ENCODE results near the gene GRIN3B.

Gene GRIN3B

DNA sequence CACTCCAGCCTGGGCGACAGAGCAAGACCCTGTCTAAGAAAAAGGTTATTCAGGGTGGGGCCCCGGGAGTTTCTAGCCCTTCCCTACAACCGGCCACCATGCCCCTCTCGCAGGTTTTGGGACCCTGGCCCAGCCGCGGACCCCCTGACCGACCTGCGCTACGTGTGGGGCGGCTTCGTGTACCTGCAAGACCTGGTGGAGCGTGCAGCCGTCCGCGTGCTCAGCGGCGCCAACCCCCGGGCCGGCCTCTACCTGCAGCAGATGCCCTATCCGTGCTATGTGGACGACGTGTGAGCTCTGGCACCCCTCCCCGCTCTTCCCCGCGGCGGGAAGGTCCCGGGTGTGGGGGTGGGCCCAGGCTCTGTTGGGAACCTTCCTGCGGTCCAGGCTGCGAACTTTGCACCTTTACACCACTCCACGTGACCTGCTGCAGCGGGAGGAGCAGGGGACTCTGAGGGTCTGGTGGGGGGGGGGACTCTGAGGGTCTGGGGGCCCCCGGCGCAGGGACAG, 46.0 kb downstream of the GRIN3B start:
- DNase-seq, result no peak

DNA sequence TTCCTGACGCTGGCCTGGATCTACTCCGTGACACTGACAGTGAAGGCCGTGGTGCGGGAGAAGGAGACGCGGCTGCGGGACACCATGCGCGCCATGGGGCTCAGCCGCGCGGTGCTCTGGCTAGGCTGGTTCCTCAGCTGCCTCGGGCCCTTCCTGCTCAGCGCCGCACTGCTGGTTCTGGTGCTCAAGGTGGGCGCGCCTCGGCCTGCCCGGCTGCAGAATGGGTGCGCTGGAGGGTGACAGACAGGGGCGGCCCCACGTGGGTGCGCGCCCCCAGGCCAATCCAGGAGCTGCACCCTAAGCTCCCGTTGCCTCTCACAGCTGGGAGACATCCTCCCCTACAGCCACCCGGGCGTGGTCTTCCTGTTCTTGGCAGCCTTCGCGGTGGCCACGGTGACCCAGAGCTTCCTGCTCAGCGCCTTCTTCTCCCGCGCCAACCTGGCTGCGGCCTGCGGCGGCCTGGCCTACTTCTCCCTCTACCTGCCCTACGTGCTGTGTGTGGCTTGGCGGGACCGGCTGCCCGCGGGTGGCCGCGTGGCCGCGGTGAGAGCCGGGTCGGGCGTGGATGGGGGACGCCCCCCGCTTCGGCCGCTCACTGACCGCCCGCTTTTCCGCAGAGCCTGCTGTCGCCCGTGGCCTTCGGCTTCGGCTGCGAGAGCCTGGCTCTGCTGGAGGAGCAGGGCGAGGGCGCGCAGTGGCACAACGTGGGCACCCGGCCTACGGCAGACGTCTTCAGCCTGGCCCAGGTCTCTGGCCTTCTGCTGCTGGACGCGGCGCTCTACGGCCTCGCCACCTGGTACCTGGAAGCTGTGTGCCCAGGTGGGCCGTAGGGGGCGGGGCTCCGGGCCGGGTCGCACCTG, 46.8 kb downstream of the GRIN3B start:
- no peak for DNase-seq

DNA sequence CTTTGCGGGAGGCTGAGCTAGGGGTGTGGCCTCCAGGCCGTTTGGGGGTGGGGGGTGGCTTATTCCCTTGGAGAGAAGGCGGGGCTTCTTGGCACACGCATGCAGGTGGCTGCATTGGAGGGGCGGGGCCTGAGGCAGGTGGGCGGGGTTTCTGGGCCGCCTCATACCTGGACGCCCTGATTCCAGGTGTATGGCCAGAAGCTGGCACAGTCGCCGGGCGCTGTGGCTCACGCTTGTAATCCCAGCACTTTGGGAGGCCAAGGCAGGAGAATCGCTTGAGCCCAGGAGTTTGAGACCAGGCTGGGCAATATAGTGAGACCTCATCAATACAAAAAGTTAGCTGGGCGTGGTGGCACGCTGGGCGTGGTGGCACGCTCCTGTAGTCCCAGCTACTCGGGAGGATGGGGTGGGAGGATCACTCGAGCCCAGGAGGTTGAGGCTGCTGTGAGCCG, 47.5 kb downstream of the GRIN3B start:
- no peak for DNase-seq

DNA sequence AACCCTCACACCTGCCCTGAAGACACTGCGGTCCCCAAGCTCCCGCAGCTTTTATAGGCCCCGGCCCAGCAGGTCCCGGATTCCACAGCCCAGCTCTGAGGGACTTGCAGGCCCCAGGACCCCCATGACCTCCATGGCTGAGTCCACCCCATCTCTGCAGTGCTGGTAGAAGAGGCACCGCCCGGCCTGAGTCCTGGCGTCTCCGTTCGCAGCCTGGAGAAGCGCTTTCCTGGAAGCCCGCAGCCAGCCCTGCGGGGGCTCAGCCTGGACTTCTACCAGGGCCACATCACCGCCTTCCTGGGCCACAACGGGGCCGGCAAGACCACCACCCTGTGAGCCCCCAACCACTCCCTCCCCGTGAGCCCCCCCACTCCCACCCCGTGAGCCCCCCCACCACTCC, 48.9 kb downstream of the GRIN3B start:
- no peak for DNase-seq

DNA sequence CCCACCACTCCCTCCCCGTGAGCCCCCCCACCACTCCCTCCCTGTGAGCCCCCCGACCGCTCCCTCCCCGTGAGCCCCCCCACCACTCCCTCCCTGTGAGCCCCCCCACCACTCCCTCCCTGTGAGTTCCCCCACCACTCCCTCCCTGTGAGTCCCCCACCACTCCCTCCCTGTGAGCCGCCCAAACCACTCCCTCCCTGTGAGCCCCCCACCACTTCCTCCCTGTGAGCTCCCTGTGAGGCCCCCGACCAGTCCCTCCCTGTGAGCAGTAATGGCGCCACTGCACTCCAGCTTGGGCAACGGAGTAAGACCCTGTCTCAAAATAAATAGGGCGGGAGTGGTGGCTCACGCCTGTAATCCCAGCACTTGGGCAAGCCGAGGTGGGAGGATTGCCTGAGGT, 49.6 kb downstream of the GRIN3B start:
- no peak for DNase-seq

DNA sequence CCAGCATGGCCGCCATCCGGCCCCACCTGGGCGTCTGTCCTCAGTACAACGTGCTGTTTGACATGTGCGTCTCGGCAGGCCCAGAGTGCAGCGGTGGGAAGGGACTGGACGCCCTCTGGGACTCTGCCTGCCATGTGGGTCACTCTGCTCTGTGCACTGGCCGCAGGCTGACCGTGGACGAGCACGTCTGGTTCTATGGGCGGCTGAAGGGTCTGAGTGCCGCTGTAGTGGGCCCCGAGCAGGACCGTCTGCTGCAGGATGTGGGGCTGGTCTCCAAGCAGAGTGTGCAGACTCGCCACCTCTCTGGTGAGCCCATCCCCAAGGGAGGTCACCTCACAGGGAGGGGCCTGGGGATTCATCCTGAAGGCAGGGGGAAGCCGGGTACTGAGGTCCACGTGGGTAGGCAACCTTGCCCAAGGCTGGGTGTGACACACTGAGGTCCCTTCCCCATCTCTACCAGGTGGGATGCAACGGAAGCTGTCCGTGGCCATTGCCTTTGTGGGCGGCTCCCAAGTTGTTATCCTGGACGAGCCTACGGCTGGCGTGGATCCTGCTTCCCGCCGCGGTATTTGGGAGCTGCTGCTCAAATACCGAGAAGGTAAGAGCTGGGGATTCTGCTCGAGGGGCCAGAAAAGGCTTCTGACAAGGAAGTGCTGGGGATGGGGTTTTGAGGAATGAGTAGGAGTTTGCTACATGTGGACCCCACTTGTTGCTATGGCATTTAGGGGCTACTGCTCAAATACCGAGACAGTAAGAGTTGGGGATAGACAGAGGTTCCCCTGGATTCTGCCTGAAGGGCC, 51.0 kb downstream of the GRIN3B start:
- no peak for DNase-seq

DNA sequence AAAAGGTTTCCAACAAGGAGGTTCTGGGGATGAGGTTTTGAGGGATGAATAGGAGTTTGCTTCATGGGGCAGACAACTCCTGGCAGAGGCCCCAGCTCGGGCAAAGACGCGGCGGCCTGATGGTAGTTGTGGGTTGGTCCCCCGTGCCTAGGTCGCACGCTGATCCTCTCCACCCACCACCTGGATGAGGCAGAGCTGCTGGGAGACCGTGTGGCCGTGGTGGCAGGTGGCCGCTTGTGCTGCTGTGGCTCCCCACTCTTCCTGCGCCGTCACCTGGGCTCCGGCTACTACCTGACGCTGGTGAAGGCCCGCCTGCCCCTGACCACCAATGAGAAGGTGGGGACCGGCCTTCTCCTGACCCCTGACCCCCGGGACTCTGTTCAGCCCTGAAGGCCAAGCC, 51.6 kb downstream of the GRIN3B start:
- no peak for DNase-seq

DNA sequence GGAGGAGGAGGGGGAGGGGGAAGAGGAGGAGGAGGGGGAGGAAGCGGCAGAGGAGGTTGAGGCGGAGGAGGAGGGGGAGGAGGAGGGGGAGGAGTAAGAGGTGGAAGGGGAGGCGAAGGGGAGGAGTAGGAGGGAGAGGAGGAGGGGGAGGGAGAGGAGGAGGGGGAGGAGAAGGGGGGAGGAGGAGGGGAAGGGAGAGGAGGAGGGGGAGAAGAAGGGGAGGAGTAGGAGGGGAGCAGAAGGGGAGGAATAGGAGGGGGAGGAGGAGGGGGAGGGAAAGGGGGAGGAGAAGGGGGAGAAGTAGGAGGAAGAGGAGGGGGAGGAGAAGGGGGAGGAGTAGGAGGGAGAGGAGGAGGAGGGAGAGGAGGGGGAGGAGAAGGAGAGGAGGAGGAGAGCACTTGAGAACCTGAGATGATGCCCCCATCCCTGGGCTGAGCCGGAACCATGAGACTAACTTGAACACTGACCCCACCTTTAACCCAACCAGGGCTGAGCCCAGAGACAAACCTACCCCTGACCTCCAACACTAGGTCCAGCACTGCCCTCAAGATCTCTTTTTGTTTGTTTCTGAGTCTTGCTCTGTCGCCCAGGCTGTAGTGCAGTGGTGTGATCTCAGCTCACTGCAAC, 52.2 kb downstream of the GRIN3B start:
- no peak for DNase-seq

DNA sequence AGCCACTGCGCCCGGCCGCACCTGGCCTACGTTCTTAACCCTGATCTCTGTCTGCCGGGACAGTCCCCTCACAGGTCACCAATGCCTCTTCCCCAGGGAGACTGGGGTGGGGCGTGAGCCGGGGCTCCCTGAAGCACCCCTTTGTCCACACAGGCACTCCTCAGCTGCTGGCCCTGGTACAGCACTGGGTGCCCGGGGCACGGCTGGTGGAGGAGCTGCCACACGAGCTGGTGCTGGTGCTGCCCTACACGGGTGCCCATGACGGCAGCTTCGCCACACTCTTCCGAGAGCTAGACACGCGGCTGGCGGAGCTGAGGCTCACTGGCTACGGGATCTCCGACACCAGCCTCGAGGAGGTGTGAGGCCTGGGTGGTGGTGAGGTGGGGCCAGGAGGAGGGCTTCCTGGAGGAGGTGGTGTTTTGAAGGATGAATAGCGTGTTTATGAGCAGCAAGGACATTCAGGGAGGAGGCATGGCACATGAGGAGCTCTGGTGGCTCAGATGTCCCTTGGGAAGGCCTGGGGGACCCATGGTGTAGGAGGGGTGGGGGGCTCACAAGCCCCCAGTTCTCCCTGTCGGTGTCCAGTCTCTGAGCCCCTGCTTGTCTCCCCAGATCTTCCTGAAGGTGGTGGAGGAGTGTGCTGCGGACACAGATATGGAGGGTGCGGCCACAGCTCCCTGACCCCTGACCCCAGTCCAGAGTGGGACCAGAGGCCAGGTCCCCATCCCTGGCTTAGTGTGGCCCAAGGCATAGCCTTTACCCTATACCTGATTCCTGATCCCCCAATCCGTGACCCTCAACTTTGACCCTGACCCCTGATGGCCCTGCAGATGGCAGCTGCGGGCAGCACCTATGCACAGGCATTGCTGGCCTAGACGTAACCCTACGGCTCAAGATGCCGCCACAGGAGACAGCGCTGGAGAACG, 53.2 kb downstream of the GRIN3B start:
- no peak for DNase-seq

DNA sequence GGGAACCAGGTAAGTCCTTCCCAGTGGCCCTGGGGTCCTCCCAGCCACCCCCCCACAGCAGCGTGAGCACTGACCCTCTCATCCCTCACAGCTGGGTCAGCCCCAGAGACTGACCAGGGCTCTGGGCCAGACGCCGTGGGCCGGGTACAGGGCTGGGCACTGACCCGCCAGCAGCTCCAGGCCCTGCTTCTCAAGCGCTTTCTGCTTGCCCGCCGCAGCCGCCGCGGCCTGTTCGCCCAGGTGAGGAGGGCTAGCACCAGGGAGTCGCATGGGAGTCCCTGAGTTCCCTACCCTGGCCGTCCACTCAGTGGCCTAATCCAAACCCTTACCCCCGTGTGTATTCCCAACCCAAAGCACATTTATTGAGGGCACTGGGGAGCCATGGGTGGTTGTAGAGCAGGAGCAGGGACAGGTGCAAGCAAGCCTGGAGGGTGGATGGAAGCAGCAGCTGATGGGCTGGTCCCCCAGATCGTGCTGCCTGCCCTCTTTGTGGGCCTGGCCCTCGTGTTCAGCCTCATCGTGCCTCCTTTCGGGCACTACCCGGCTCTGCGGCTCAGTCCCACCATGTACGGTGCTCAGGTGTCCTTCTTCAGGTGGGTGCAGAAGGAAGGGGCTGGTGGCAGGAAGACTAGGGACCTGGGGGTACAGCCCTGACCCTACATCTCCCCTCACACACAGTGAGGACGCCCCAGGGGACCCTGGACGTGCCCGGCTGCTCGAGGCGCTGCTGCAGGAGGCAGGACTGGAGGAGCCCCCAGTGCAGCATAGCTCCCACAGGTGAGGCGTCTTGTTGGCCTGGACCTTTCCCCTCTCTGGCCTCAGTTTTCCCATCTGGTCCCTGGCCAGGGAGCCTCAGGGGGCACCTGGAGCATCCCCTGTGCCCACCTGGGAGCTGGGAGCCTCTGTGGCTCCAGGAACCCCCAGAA, 54.1 kb downstream of the GRIN3B start:
- DNase-seq, result no peak

DNA sequence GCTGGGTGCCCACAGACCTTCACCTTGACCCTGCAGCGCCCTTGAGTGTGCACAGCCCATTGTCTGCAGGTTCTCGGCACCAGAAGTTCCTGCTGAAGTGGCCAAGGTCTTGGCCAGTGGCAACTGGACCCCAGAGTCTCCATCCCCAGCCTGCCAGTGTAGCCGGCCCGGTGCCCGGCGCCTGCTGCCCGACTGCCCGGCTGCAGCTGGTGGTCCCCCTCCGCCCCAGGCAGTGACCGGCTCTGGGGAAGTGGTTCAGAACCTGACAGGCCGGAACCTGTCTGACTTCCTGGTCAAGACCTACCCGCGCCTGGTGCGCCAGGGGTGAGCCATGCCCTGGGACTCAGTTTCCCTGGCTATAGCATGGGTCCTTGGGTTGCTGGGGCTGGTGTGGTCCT, 54.8 kb downstream of the GRIN3B start:
- DNase-seq, result no peak

DNA sequence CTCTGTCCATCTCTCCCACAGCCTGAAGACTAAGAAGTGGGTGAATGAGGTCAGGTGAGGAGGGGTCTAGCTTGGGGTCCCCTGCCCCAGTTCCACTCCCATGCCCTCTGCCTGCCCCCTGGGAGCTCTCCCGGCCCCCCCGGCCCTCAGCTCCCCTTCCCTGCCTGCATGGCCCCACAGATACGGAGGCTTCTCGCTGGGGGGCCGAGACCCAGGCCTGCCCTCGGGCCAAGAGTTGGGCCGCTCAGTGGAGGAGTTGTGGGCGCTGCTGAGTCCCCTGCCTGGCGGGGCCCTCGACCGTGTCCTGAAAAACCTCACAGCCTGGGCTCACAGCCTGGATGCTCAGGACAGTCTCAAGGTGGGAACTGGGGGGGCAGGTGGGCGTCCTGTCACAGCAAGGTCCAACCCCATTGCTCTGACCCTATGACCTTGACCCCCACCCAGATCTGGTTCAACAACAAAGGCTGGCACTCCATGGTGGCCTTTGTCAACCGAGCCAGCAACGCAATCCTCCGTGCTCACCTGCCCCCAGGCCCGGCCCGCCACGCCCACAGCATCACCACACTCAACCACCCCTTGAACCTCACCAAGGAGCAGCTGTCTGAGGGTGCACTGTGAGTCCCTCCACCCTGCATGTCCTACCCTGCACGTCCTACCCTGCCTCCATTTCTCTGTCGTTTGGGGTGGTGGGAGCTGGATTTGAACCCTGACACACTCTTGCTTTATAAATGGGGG, 55.8 kb downstream of the GRIN3B start:
- no peak for DNase-seq

DNA sequence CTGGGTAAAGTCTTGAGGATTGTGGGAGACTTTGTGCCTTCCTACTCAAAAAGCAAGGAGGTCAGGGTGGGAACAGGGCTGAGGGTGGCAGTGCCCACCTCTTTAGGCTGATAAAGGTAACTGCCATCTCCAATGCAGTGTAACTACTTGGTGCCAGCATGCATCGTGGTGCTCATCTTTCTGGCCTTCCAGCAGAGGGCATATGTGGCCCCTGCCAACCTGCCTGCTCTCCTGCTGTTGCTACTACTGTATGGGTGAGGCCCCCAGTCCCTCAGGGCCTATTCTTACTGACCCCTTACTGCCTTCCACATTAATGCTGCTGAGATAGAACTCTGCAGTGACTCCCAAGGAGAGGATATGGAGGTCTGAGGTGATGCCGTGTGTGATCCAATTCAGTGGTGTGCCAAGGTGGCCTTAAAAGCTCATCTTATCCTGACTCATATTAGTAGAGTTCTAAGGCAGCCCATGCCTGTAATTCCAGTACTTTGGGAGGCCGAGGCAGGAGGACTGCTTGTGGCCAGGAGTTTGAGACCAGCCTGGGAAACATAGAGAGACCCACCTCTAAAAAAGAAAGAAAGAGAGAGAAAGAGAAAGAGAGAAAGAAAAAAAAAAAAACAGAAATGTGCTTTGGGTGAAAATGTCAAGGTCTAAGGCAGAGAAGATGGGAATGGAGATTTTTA, 57.1 kb downstream of the GRIN3B start:
- peak; percentile 70 for DNase-seq

DNA sequence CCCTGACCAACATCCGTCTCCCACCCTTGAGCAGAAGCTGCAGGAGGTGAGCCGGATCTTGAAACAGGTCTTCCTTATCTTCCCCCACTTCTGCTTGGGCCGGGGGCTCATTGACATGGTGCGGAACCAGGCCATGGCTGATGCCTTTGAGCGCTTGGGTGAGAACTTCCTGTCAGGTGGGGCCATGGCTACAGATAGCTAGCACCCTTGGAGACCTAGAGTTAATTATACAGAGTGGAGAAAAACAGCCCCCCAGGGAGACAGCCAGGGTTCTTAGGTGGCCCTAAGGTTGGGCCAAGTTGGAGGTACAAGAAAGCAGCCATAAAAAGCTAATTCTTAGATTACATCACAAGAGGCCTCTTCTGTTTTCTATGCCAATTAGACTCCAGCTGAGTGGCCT, 57.9 kb downstream of the GRIN3B start:
- DNase-seq, result no peak
